Lung microvascular endothelial cell (primary cell): ENCODE measurements around the gene IFT80. TPM values are rescaled to one million over a fixed set of nuclear protein-coding genes. Genes with fewer than 3 reads are reported as not detected.

ENCODE experiments used
- DNase-seq, 2 donors: peaks; one replicate each; pipeline versions ENCODE4 v3.0.0 to v3.0.0-alpha.2; 2010; ENCODE audit warnings: low read depth in 2 of 2
- total RNA-seq: library from RNA; depleted of rRNA; stranded (reverse); fragments of >200 nt; gene quantifications from 2 replicates; pipeline ENCODE4 v1.2.1, GENCODE V29; 2014

IFT80 gene
- total RNA-seq, 1 donor from 2014 or later, result 15.7 TPM

DNA sequence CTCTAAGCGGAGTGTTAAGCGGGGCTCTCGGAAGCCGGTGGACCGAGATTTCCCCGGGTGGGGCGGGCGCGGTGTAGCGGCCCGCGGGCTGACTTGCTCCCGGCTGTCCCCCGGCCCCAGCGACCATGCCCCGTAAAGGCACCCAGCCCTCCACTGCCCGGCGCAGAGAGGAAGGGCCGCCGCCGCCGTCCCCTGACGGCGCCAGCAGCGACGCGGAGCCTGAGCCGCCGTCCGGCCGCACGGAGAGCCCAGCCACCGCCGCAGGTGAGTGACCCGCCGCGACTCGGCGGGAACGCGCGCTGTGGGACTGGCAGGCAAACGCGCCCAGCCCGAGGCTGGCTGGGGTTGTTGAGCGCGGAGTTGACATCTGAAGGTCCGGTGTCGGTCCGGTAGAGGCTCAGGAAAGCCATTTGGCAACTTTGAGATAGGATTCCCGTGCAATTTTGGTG lies 1.7 kb upstream of the IFT80 start:
- DNase-seq, result peak; percentile 34 to 50

DNA sequence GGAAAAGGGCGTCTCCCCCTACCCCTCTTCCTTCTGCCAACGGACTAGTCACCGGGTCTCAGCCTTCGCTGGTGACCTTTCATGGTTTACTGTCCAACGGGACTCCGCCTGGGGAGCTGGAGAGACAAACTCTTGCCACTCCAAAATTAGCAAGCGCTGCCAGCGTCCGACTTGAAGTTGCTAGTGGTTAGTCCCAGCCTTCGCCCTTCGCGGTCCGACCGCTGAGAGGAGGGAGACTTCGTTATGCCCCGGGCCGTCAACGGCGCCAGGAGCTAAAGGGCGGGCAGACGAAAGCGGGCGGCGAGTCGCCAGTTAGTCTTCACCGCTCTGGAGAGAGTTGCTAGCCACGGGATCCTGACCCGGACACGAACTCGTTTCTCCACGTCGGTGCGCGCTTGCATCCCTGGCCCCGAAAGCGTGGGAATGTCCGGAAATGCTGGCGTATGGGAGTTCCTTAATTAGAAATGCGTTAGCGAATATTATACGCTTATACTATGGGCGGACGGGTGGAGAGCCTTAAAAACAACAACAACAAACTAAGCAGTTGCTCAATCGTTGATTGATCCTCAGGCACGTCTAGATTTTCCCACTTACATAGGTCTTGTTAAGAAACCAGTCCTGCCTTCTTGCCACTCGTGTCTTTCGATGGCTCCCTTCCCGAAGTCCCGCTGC lies 1.1 kb upstream of the IFT80 start:
- DNase-seq, result peak; percentile 78 to 83

- DNase-seq, result no peak
These were observed 253 bp downstream of the IFT80 start for GRCh38 chr3:160398820-160399124.

- DNase-seq, result peak; percentile 50 to 72
These were observed 3.7 kb downstream of the IFT80 start for GRCh38 chr3:160395297-160395696.

- DNase-seq, result no peak
These were observed 5.0 kb downstream of the IFT80 start for GRCh38 chr3:160394009-160394392.

- no peak for DNase-seq
These were observed 5.5 kb downstream of the IFT80 start for GRCh38 chr3:160393346-160394008.

- DNase-seq, result no peak
These were observed 6.2 kb downstream of the IFT80 start for GRCh38 chr3:160392798-160393197.

DNA sequence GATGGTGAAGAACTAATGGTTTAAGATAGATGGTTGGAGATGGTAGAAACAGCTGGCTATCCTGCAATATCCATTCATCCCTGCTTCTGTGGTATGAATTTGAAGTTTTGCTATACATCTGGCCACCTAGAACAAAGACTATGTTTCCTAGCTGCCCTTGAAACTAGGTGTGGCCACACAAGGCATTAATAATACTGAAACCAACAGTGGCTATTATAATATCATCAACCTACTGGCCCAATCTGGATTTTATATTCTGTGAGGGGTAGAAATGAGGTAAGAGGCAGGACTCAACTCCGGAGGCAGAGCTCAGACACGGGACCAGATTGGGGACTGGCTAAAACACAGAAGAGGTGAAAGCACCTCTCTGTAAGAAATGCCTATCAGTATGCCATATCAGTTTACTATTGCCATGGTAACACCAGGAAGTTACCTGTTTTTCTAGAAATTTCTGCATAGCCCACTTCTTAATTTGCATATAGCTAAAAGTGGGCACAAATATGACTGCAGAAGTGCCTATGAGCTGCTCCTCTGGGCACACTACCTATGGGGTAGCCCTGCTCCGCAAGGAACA lies 8.4 kb downstream of the IFT80 start:
- DNase-seq, result no peak

GRCh38 chr3:160384639-160385318 lies 14.2 kb downstream of the IFT80 start:
- no peak for DNase-seq

DNA sequence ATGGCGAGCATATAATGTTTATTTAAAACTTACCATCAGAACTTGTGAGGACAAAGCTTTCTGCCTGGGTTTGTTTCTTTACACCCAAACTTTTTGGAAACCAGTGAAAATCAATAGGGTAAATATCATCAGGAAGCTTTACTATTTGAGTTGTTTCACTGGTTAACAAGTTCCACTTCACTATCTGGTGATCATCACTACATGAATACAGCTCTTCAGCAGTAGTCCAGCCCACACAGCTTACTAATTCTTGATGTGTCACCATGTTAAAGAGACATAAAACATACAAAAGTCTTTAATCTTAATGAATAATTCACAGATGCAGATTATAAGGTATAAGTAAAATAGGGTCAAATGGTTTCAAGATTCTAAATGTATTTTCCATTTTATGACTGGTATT lies 17.6 kb downstream of the IFT80 start:
- DNase-seq, result no peak

DNA sequence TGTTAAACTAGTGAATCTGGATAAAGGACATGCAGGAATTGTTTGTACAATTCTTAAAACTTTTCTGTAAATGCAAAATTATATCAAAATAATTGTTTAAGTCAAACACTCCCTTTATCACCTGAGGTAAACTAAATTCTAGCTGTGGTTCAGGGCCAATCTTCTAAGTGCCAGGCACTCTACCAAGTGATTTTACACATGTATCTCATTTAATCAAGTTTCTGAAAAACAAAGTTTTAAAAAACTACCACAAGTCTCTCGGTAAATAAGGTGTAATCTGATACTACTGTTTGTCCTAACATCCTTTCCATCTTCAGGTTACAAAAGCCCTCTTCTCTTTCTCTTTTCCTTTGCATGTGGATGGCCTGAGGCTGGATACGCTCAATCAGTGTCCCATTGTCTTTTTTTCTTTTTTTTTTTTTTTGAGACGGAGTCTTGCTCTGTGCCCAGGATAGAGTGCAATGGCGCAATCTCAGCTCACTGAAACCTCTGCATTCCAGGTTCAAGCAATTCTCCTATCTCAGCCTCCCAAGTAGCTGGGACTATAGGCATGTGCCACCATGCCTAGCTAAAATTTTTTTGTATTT lies 19.3 kb downstream of the IFT80 start:
- no peak for DNase-seq

GRCh38 chr3:160378331-160379109 lies 20.5 kb downstream of the IFT80 start:
- no peak for DNase-seq

DNA sequence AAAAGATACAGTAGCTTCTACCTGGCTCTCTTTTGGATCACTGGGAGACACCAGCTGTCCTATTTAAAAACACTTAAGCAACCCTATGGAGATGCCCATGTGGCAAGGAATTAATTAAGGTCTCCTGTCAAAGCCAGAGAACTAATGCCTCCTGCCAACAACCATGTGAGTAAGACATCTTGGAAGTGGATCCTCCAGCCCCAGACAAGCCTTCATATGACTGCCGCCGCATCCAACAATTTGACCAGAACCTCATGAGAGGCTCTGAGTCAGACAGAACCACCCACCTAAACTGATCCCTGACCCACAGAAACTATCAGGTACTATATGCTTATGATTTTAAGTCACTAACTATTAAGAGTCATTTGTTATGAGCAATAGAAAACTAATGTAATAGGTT lies 22.3 kb downstream of the IFT80 start:
- DNase-seq, result no peak

DNA sequence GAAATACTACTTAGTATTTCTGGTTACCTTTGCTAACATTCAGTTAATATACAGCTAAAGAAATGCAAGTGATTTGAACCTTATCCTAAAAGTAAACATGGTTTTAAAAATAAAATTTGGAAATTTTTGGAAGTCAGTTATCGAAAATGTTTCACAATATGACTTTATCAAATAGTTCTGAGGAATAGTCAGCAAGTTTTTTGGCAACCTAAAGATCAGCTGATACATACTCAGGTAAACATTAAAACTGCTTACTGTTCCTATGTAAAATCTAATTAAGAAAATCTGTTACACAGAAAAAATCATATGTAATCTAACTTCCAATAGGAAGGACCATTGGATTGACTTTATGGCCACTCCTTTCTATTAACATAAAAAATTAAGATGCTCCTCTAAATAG lies 24.1 kb downstream of the IFT80 start:
- DNase-seq, result no peak

GRCh38 chr3:160374472-160374871 lies 24.6 kb downstream of the IFT80 start:
- DNase-seq, result no peak

GRCh38 chr3:160373655-160374054 lies 25.4 kb downstream of the IFT80 start:
- DNase-seq, result peak in 1 of 2 donors; percentile 3

DNA sequence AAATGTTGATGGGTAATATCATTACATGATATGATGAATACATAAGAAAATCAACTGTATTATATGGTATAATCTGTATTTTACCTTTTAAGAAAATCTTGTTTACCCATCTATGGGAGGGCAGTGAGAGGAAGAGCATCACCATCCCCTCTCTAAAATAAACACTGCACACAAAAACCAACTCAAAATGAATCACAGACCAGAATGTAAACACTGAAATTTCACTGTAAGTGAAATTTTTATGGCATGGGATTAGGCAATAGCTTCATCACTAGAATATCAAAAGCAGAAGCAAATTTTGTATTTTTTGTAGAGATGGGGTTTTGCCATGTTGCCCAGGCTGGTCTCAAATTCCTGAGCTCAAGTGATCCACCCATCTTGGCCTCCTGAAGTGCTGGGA lies 26.2 kb downstream of the IFT80 start:
- peak in 1 of 2 donors; percentile 34 for DNase-seq

- DNase-seq, result no peak
These were observed 27.8 kb downstream of the IFT80 start for GRCh38 chr3:160370987-160371857.

GRCh38 chr3:160369784-160370183 lies 29.2 kb downstream of the IFT80 start:
- no peak for DNase-seq

GRCh38 chr3:160368804-160369203 lies 30.2 kb downstream of the IFT80 start:
- DNase-seq, result no peak
